Activated naive CD8-positive, alpha-beta T cell (primary cell): Measurements from ENCODE around the gene EDIL3.
"Not testable (repeated sequence)": the region's sequence is repeated elsewhere in the genome, so short reads cannot be mapped to it uniquely, and the experiment has no call there.

ENCODE experiments used
- H3K27ac Mint-ChIP-seq: one replicate; pipeline ENCODE4 v1.8.0; 2021; ENCODE audit warnings: mixed read lengths
- H3K27me3 Mint-ChIP-seq: one replicate; pipeline ENCODE4 v1.8.0; 2021; ENCODE audit warnings: mixed read lengths
- H3K36me3 Mint-ChIP-seq: one replicate; pipeline ENCODE4 v1.8.0; 2021; ENCODE audit warnings: mixed read lengths
- H3K4me1 Mint-ChIP-seq: one replicate; pipeline ENCODE4 v1.8.0; 2021; ENCODE audit warnings: low read depth, mixed read lengths
- H3K4me3 Mint-ChIP-seq: one replicate; pipeline ENCODE4 v1.8.0; 2021; ENCODE audit warnings: mild to moderate bottlenecking, mixed read lengths
- H3K9me3 Mint-ChIP-seq: one replicate; pipeline ENCODE4 v1.8.0; 2021; ENCODE audit warnings: low read depth, mixed read lengths

EDIL3 gene

DNA sequence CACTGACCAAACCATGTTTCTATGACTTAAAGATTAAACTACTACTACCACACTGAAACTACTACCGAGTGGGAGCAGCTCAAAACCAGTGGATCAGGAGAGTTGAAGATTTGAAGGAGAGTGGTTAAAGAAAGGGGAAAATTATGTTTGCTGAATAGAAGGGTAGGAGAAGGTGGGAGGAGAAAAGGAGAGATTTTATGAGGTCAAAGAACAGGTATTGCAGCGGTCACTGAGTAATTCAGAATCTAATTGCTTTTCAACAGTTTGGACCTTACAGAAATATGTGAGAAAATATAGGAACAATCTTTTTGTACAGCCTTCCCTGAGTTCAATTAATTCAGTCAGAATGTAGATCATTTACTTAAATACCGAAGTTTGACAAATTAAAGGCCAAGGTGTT lies 24.6 kb downstream of the EDIL3 start:
- Mint-ChIP-seq H3K4me3 (no peak overlapping the region), H3K27ac (no peak overlapping the region), H3K36me3 (no peaks in the 10 kb centered on the region), H3K27me3 (no peaks in the 10 kb centered on the region), H3K4me1 (no peaks in the 10 kb centered on the region), H3K9me3 (no peaks in the 10 kb centered on the region)

DNA sequence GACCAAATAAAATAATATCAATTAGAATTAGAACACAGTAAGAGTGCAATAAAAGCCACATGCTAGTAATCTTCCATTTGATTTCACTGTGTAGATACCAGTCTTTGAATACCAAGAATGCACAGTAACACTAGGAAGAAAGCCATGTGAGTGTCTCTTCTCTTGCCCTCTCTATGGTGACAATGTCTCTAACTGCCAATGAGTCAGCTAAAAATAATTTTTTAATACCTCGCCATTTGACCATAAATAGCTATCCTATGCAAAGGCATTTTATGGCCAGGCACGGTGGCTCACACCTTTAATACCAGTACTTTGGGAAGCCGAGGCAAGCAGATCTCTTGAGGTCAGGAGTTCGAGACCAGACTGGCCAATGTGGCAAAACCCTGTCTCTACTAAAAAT lies 30.6 kb downstream of the EDIL3 start:
- Mint-ChIP-seq H3K9me3 (no peaks in the 10 kb centered on the region), H3K4me1 (no peaks in the 10 kb centered on the region), H3K27me3 (no peaks in the 10 kb centered on the region), H3K27ac (no peak overlapping the region), H3K36me3 (no peaks in the 10 kb centered on the region), H3K4me3 (no peak overlapping the region)

DNA sequence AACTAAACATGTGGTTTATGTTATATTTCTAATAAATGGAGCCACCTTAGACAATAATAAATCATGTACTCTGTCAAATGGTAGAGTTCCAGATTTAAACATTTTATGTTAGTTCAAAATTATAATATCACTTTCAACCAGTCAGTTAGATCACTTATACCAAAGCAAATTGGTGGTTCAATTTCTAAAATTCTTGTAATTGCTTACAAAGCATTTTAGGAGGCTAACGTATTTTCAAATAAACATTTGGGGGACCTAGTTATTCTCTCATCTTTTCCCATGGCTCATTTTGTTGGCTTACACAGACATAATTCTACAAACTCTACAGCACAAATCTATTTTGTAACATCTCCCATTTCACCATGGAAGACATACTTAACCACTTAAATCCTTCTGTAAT lies 39.9 kb downstream of the EDIL3 start:
- Mint-ChIP-seq H3K27me3 (no peaks in the 10 kb centered on the region), H3K9me3 (no peaks in the 10 kb centered on the region), H3K4me1 (no peaks in the 10 kb centered on the region), H3K27ac (no peak overlapping the region), H3K36me3 (no peaks in the 10 kb centered on the region), H3K4me3 (no peak overlapping the region)

DNA sequence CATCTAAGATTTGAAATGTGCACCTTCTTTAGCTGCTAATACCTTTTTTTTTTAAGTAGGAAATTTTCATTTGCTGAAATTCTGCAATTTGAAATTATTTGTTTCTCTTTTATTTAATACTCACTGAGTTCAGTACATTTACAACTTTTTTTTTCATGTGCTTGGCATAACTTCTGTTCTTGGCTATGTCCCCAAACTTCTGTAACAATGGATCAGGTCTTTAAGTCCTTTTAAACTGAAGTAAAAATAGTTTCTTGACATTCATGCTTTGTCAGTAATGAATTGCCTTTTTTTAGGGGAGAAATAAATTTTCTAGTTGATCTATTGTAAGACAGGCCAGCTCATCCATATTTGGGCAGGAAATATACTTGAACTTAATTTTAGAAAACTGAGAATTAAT lies 41.5 kb downstream of the EDIL3 start:
- Mint-ChIP-seq H3K27ac (no peak overlapping the region), H3K4me3 (no peak overlapping the region), H3K4me1 (no peaks in the 10 kb centered on the region), H3K27me3 (no peaks in the 10 kb centered on the region), H3K9me3 (no peaks in the 10 kb centered on the region), H3K36me3 (no peaks in the 10 kb centered on the region)

DNA sequence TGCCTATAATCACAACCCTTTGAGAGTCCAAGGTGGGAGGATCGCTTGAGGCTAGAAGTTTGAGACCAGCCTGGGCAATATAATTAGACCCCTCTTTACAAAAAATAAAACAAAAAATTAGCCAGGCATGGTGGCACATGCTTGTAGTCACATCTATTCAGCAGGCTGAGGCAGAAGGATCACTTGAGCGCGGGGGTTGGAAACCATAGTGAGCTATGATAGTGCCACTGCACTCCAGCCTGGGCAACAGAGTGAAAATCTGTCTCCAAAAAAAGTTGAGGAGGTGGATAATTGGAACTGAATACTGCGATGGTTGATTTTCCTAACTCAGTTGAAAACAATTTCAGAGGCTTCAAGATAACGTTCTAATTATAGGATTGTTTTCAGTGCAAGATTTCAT lies 52.6 kb downstream of the EDIL3 start:
- Mint-ChIP-seq H3K27me3 (no peaks in the 10 kb centered on the region), H3K9me3 (no peaks in the 10 kb centered on the region), H3K27ac (no peak overlapping the region), H3K36me3 (no peaks in the 10 kb centered on the region), H3K4me1 (no peaks in the 10 kb centered on the region), H3K4me3 (no peak overlapping the region)

DNA sequence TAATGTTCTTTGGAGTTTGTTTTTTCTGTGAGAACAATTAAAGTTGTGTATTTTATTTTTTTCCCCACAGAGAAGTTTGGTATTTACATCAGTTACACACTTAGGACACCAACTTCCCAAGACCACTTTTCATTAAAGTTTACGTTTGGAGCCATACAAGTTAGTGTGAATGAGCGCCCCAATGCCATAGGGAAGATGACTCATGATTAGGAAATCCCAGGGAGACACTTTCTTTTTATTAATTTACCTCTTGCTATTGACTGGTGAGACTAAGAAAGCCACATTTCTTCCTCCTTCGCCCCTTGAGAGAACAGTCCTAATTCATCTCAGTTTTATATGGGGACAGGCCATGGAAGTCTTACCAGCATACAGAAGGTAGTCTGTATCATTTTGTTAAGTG lies 57.1 kb downstream of the EDIL3 start:
- Mint-ChIP-seq H3K9me3 (no peaks in the 10 kb centered on the region), H3K27ac (no peak overlapping the region), H3K4me3 (no peak overlapping the region), H3K4me1 (no peaks in the 10 kb centered on the region), H3K27me3 (no peaks in the 10 kb centered on the region), H3K36me3 (no peaks in the 10 kb centered on the region)

DNA sequence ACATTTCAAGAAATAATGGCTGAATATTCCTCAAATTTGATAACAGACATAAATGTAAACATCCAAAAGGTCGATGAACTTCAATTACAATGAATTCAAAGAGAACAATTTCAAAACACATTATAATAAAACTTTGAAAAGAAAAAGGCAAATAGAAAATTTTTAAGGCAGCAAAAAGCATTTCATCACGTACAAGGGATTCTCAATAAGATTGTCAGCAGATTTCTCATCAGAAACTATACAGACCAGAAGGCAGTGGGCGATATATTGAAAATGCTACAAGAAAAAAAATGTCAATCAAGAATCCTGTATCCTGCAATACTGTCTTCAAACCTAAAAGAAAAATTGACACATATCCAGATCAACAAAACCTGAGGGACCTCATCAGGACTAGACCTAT lies 62.0 kb downstream of the EDIL3 start:
- Mint-ChIP-seq H3K36me3 (no peaks in the 10 kb centered on the region), H3K9me3 (peaks cover 3% of the 10 kb centered on the region), H3K27ac (no peak overlapping the region), H3K4me3 (no peak overlapping the region), H3K4me1 (no peaks in the 10 kb centered on the region), H3K27me3 (no peaks in the 10 kb centered on the region)

DNA sequence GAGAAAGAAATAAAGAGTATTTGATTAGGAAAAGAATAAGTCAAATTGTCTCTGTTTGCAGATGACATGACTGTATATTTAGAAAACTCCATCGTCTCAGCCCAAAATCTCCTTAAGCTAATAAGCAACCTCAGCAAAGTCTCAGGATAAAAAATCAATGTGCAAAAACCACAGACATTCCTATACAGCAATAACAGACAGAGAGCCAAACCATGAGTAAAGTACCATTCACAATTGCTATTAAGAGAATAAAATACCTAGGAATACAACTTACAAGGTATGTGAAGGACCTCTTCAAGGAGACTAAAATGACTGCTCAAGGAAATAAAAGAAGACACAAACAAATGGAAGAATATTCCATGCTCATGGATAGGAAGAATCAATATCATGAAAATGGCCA lies 66.9 kb downstream of the EDIL3 start:
- not testable (repeated sequence) for H3K27me3 Mint-ChIP-seq, H3K27ac Mint-ChIP-seq, H3K9me3 Mint-ChIP-seq, H3K36me3 Mint-ChIP-seq, H3K4me1 Mint-ChIP-seq, H3K4me3 Mint-ChIP-seq

DNA sequence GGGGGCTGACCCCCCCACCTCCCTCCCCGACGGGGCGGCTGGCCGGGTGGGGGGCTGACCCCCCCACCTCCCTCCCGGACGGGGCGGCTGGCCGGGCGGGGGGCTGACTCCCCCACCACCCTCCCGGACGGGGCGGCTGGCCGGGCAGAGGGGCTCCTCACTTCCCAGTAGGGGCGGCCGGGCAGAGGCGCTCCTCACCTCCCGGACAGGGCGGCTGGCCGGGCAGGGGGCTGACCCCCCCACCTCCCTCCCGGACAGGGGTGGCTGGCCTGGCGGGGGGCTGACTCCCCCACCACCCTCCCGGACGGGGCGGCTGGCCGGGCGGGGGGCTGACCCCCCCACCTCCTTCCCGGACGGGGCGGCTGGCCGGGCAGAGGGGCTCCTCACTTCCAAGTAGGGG lies 72.4 kb downstream of the EDIL3 start:
- H3K27ac Mint-ChIP-seq, H3K27me3 Mint-ChIP-seq, H3K4me1 Mint-ChIP-seq, H3K36me3 Mint-ChIP-seq, H3K9me3 Mint-ChIP-seq, H3K4me3 Mint-ChIP-seq: not testable (repeated sequence)

DNA sequence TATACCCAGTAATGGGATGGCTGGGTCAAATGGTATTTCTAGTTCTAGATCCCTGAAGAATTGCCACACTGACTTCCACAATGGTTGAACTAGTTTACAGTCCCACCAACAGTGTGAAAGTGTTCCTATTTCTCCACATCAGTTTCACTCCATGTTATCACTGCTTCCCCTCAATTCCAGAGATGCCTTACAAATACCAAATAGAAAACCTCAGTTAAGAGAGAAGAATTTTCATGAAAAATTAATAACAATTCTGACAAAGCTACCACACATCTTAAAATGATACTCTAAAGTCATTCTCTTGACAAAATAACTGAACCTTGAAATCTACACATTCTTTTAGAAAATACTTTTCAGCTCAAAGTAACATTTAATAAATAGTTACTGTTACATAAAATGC lies 74.8 kb downstream of the EDIL3 start:
- not testable (repeated sequence) for H3K27me3 Mint-ChIP-seq, H3K9me3 Mint-ChIP-seq, H3K36me3 Mint-ChIP-seq, H3K27ac Mint-ChIP-seq, H3K4me1 Mint-ChIP-seq, H3K4me3 Mint-ChIP-seq

DNA sequence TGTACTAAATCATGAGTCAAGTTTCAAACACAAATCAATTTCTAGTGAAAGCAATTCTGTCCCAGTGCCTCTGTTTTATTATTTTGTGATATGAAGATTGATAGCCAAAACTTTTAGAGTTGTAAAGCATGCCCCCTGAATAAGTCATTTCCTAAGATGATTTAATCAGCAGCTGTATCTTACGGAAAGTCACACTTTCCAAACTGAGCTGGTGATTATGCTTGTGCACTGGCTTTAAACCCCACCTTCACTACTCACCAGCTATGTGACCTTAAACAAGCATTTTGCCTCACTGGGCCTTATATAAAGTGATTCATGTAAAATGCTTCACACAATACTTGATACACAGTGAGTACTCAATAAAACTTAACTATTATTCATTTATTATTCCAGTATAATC lies 78.1 kb downstream of the EDIL3 start:
- Mint-ChIP-seq H3K36me3 (no peaks in the 10 kb centered on the region), H3K27ac (no peak overlapping the region), H3K27me3 (no peaks in the 10 kb centered on the region), H3K4me3 (no peak overlapping the region), H3K4me1 (no peaks in the 10 kb centered on the region), H3K9me3 (peaks cover 8% of the 10 kb centered on the region)

DNA sequence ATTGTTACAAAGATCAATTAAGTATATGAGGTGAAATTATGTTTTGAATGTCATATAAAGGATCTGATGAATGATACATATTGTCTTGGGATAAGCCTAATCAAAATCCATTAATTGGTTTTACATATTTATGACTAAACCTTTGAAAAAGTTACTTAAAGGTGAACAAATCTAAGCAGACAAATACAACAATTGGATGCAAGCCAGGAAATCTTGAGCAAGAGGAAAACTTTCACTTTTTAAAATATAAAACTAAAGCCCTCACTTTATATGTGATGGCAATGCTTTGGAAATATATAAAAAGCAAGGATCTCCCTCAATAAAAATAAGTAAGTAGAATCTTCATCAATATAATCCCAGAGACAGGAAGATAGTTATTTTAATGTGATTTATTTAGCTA lies 80.1 kb downstream of the EDIL3 start:
- no peaks in the 10 kb centered on the region for H3K9me3 Mint-ChIP-seq
- H3K4me1 Mint-ChIP-seq: no peaks in the 10 kb centered on the region
- H3K36me3 Mint-ChIP-seq: no peaks in the 10 kb centered on the region
- no peak overlapping the region for H3K4me3 Mint-ChIP-seq
- no peak overlapping the region for H3K27ac Mint-ChIP-seq
- no peaks in the 10 kb centered on the region for H3K27me3 Mint-ChIP-seq

DNA sequence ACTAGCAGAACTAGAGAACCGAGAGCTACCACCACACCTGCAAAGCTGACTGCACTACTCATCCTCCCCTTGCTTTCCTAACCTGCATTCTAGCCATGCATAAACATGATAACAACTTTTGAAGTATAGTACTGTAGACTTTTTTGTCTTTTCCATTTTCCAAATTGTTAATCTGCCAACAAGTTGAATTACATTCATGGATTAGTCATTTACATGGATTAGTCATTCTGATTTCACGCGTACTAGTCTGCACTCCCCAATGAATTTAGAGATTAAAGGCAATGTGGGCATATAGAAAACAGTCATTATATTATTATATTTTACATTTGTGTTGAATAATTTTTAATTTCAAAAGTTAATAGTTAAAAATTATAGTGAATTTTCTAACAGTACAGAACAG lies 81.4 kb downstream of the EDIL3 start:
- no peaks in the 10 kb centered on the region for H3K4me1 Mint-ChIP-seq
- H3K27ac Mint-ChIP-seq: no peak overlapping the region
- no peaks in the 10 kb centered on the region for H3K9me3 Mint-ChIP-seq
- no peak overlapping the region for H3K4me3 Mint-ChIP-seq
- no peaks in the 10 kb centered on the region for H3K36me3 Mint-ChIP-seq
- no peaks in the 10 kb centered on the region for H3K27me3 Mint-ChIP-seq

DNA sequence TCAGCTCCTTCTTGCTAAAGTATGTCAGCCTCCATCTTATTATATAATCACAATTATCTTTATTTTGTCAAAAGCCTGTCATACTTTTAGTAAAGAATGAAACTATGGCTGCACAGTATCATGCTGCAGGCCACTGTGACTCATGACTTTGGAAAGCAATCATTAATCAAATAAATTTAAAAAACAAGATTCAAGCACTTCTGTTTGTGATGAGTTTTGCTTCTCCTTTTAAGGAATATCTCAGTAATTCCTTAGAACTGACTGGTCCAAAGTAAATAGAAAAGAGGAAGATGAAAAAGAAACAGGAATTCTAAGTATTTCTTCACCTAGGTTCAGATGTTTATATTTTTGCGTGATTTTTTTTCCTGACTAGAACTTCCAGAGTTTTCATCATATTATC lies 83.1 kb downstream of the EDIL3 start:
- Mint-ChIP-seq H3K4me3 (no peak overlapping the region), H3K27me3 (no peaks in the 10 kb centered on the region), H3K27ac (no peak overlapping the region), H3K9me3 (peaks cover 4% of the 10 kb centered on the region), H3K4me1 (no peaks in the 10 kb centered on the region), H3K36me3 (no peaks in the 10 kb centered on the region)

DNA sequence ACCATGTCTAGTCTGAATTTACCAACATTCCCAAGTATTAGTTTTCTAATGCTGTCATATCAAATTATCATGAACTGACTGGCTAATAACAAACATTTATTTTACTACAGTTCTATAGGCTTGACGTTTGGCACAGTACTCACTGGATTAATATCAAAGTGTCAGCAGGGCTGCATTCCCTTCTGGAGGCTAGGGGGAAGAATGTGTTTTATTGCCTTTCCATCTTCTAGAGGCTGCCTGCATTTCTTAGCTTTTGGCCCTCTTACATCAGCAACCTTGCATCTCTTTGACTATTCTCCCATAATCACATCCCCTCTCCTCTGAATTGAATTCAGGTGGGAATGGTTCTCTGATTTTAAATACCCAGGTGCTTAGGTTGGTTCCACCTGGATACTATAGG lies 84.7 kb downstream of the EDIL3 start:
- Mint-ChIP-seq H3K4me1 (no peaks in the 10 kb centered on the region), H3K27ac (no peak overlapping the region), H3K4me3 (no peak overlapping the region), H3K36me3 (no peaks in the 10 kb centered on the region), H3K9me3 (peaks cover 4% of the 10 kb centered on the region), H3K27me3 (no peaks in the 10 kb centered on the region)

DNA sequence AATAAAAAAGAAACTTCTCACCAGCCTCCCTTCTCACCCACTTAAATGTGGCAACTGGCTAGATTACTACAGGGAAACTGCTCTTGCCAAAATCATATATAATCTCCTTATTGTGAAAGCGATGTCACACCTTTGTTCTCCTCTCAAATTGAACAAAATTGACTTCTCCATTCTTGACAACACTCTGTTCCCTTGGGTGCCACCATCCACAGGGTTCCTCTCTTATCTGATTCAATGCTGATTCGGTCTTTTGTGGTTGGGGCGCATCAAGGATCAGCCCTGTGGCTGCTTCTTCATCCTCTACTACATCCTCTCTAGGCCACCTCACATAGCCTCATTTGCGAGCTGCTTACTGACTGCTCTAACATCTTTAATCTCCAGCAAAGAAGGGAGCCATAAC lies 86.1 kb downstream of the EDIL3 start:
- H3K27me3 Mint-ChIP-seq: no peaks in the 10 kb centered on the region
- peaks cover 4% of the 10 kb centered on the region for H3K9me3 Mint-ChIP-seq
- no peaks in the 10 kb centered on the region for H3K4me1 Mint-ChIP-seq
- H3K27ac Mint-ChIP-seq: no peak overlapping the region
- no peak overlapping the region for H3K4me3 Mint-ChIP-seq
- H3K36me3 Mint-ChIP-seq: no peaks in the 10 kb centered on the region

DNA sequence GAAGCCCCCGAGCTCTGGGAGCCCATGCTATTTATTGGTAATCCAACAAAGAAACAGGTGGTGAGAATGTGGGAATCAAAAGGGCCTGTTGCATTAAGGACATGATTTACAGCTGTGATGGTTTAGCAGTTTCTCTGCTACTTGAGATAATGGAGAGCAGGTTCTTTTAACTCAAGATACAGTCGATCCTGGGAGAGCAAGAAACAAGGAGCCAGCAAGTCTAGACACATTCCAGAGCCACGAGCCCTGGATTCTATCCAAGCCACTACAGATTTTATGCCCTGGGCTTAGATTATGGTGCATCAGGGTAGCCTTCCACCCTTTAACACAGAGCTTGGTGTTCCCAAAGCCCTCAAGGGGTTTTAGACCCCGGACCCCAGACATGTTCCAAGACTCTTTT lies 87.0 kb downstream of the EDIL3 start:
- not testable (repeated sequence) for H3K27me3 Mint-ChIP-seq, H3K9me3 Mint-ChIP-seq, H3K4me1 Mint-ChIP-seq, H3K4me3 Mint-ChIP-seq, H3K36me3 Mint-ChIP-seq, H3K27ac Mint-ChIP-seq
